Central memory CD8-positive, alpha-beta T cell (primary cell): Measurements from ENCODE around the gene KRT7.
"Not testable (repeated sequence)": the region's sequence is repeated elsewhere in the genome, so short reads cannot be mapped to it uniquely, and the experiment has no call there.

Source experiments
- ATAC-seq: fragments of 150-1000 bp; cut with Tn5 transposase; replicated peaks from 2 replicates; pipeline ENCODE4 v1.10.0; 2022; ENCODE audit warnings: mild to moderate bottlenecking, moderate FRiP score, moderate number of reproducible peaks; ENCODE audit not compliant: poor library complexity, severe bottlenecking; ENCODE audit errors: extremely low read depth
- DNase-seq, 2 donors: peaks; one replicate each; pipeline ENCODE4 v3.0.0; 2021; ENCODE audit warnings: low spot score in 2 of 2
- H3K27ac Mint-ChIP-seq: one replicate; pipeline ENCODE4 v1.8.0; 2022; ENCODE audit warnings: low read depth, mild to moderate bottlenecking, moderate library complexity, mixed read lengths
- H3K27me3 Mint-ChIP-seq: one replicate; pipeline ENCODE4 v1.8.0; 2022; ENCODE audit warnings: mixed read lengths
- H3K36me3 Mint-ChIP-seq: one replicate; pipeline ENCODE4 v1.8.0; 2022; ENCODE audit warnings: mild to moderate bottlenecking, moderate library complexity, mixed read lengths; ENCODE audit not compliant: insufficient read depth
- H3K4me1 Mint-ChIP-seq: one replicate; pipeline ENCODE4 v1.8.0; 2022; ENCODE audit warnings: mixed read lengths
- H3K4me3 Mint-ChIP-seq: one replicate; pipeline ENCODE4 v1.8.0; 2022; ENCODE audit warnings: mild to moderate bottlenecking, moderate library complexity, mixed read lengths
- H3K9me3 Mint-ChIP-seq: one replicate; pipeline ENCODE4 v1.8.0; 2022; ENCODE audit warnings: mixed read lengths

The KRT7 gene

DNA sequence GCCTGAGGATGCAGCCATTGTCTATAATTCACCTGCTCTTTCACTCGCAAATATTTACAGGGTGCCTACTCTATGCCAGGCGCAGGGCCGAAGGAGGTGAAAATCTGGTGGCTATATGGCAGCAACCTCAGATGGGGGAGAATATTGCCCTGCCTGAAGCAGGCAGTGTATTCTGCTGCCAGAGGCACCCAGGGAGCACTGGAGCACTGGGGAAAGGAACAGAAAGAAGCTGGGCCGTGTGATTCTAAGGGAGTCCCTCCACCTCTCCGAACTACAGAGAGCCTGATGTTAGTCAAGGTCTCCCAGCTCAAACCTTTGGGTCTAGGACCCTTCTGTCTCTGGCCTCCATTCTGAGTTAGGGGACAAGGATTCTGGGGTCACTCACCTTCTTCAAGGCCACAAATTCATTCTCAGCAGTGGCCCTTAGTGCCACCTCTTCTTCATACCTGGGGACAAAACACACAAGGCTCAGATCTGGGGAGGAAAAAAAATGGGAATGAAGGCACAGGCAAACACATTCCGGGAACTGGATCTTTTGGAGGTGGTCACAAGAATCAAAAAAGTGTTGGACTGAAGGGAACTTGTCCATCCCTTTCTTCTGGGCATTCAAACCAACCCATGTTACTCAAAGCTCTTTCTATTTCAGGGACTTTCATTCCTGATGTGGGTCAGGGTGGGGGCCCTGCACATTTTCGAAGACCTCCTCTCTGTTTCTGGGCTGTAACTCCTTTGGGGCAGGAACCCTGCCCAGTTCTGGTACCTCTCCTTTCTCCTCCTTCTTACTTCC is 22.1 kb downstream of the KRT7 start:
- no peak overlapping the region for H3K4me3 Mint-ChIP-seq
- H3K9me3 Mint-ChIP-seq: no peaks in the 10 kb centered on the region
- ATAC-seq (no peak), DNase-seq (no peak)
- no peak overlapping the region for H3K27ac Mint-ChIP-seq
- peaks cover 3% of the 10 kb centered on the region for H3K36me3 Mint-ChIP-seq
- H3K4me1 Mint-ChIP-seq: peaks cover 4% of the 10 kb centered on the region
- H3K27me3 Mint-ChIP-seq: peaks cover 59% of the 10 kb centered on the region

DNA sequence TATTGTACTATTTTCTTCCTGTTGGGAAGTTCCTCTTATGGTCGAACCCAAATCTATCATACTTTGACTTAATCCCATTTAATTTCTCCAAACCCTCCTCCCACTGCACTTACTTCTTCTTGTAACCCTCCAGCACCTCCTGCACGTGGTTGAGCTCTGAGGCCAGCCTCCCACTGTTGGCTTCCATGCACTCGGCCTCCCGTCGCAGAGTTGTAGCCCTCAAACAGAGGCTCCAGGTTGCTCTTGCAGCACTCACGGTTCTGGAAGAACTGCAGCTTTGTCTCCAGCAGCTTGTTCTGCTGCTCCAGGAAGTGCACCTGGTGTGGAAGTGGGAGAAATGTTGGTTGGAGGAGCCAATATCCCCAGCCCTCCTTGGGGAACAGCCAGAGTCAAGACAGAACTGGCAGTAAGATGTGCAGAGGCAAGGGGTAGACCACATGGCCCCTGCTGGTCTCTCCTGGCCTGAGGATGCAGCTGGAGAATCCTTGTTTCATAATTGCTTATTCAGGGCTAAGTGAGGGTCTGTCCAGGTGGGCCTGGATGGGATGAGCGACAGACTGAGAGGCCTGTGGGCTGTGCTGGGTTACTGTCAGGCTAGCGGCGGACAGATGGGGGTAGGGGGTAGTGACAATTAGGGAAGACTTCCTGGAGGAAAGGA is 23.0 kb downstream of the KRT7 start:
- H3K27ac Mint-ChIP-seq: no peak overlapping the region

DNA sequence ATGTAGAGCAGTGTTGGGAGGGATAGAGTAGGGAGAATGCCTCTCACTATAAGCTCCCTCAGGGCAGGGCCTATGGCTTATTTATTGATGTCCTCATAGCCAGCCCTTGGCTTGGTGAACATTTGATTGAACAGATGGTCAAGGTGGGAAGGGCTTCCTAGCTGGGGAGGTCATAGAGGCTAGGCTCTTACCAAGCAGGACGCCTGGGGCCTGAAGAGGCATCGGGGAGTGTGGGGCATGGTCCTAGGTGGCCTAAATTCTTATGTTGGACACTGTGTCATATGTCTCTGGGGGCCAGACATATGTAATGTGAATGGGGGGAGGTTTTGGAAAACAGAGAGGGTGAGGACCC is 23.5 kb downstream of the KRT7 start:
- Mint-ChIP-seq H3K36me3 (peaks cover 3% of the 10 kb centered on the region), H3K4me3 (no peak overlapping the region), H3K9me3 (no peaks in the 10 kb centered on the region), H3K27me3 (peaks cover 67% of the 10 kb centered on the region), H3K4me1 (peaks cover 3% of the 10 kb centered on the region), H3K27ac (no peak overlapping the region)
- ATAC-seq (no peak), DNase-seq (no peak)

More for the DNA sequence above, 23.0 kb downstream of the KRT7 start:
- DNase-seq (no peak), ATAC-seq (no peak)
- Mint-ChIP-seq H3K4me1 (peaks cover 4% of the 10 kb centered on the region), H3K4me3 (no peak overlapping the region), H3K36me3 (peaks cover 3% of the 10 kb centered on the region), H3K9me3 (no peaks in the 10 kb centered on the region), H3K27me3 (peaks cover 62% of the 10 kb centered on the region)

DNA sequence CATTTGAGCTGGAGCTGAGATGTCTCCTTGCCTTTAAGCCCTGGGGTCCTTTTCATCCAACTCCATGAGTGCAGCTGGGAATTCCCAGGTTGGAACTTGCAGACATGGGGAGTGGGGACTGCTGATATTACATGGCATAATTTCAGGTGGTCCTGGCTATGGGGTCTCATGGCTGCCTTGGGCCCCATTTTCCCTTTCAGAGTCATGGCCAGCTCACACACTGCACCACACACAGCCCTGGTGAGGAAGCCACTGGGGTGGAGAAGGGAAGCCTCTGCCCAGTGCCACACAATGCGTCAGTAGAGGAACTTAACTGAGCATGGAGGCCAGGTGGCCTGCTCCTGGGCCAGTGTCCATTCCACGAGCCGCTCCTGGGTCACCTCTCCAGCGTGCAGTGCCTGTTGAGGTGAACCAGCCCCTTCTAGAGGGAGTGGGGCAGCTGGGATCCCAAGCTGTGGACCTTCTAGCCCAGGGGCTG is 24.1 kb downstream of the KRT7 start:
- no peaks in the 10 kb centered on the region for H3K4me1 Mint-ChIP-seq
- H3K9me3 Mint-ChIP-seq: no peaks in the 10 kb centered on the region
- no peak for ATAC-seq
- H3K4me3 Mint-ChIP-seq: no peak overlapping the region
- peaks cover 3% of the 10 kb centered on the region for H3K36me3 Mint-ChIP-seq
- no peak for DNase-seq
- no peak overlapping the region for H3K27ac Mint-ChIP-seq
- peaks cover 73% of the 10 kb centered on the region for H3K27me3 Mint-ChIP-seq

DNA sequence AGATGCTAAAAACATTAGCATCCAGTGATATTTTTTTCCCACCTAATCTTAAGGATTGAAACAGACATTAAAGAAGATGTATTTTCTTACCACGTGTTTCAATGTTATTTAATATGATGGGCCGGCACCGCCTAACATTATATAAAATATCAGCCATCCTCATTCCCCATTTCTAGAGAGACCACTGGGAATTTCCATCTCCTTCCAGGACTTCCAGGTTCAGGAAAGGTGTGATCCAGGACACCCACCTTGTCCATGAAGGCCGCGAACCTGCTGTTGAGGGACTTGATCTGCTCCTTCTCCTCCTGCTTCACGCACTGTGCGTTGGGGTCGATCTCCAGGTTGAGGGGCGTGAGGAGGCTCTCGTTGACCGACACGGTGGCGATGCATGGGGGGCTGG is 24.9 kb downstream of the KRT7 start:
- H3K36me3 Mint-ChIP-seq, H3K4me3 Mint-ChIP-seq: not testable (repeated sequence)
- H3K27me3 Mint-ChIP-seq: peaks cover 76% of the 10 kb centered on the region

DNA sequence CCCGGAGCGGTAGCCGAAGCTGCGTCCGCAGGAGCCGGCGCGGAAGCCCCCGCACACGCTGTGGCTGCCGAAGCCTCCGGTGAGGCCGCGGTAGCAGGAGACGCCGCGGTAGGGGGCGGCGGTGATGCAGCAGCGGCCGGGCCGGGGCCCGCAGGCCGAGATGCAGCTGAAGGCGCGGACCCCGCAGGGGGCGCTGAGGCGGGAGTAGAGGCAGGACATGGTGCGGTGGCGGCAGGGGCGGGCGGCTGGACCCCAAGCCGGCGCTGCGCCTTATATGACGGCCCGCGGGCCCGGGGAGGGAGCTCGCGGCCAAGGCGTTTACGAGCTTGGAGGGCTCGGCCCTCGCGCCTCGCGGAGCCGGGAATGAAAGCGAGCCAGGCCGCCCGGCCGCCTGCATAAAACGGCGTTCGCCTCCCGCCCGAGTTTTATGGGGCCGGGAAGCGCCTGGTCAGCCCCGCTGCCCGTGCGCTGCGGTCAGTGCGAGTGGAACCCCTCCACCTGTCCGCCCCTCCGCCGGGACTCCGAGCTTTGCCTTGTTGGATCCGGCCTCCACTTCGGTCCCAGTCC is 25.4 kb downstream of the KRT7 start:
- Mint-ChIP-seq H3K4me3 (no peak overlapping the region), H3K4me1 (no peaks in the 10 kb centered on the region), H3K27ac (no peak overlapping the region), H3K27me3 (peaks cover 76% of the 10 kb centered on the region), H3K36me3 (no peaks in the 10 kb centered on the region), H3K9me3 (no peaks in the 10 kb centered on the region)
- ATAC-seq: no peak
- no peak for DNase-seq

More for the DNA sequence above, 24.9 kb downstream of the KRT7 start:
- not testable (repeated sequence) for H3K27ac Mint-ChIP-seq, H3K9me3 Mint-ChIP-seq, DNase-seq, H3K4me1 Mint-ChIP-seq, ATAC-seq

DNA sequence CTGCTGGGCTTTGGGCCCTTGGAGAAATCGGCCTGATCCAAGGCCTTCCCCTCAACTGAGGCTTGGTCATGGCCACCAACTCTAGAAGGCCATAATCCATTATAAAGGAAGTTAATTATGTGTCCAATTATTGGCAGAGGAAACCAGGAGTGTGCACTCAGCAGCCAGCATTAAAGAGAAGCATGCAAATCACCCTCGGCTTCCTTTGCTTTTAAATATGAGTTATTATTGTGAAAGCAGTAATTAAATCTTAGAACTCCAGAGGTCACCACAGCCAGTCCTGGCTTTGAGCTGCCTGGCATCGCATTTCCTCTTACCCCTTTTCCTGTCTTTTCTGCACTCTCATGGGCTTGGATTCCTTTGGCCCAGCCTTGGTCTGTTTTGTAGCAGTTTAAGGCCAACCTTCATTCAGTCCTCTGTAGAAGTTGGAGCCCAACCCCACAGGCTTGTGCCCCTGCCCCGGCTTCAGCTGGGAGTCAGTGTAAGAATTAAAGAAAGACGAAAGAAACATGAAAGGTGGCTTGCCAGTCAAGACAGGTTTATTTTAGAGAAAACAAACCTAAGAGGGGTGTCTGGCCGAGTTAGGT is 26.7 kb downstream of the KRT7 start:
- no peak overlapping the region for H3K27ac Mint-ChIP-seq
- no peaks in the 10 kb centered on the region for H3K4me1 Mint-ChIP-seq
- no peak for ATAC-seq
- H3K36me3 Mint-ChIP-seq: no peaks in the 10 kb centered on the region
- no peak overlapping the region for H3K4me3 Mint-ChIP-seq
- H3K27me3 Mint-ChIP-seq: peaks cover 70% of the 10 kb centered on the region
- H3K9me3 Mint-ChIP-seq: no peaks in the 10 kb centered on the region
- no peak for DNase-seq

DNA sequence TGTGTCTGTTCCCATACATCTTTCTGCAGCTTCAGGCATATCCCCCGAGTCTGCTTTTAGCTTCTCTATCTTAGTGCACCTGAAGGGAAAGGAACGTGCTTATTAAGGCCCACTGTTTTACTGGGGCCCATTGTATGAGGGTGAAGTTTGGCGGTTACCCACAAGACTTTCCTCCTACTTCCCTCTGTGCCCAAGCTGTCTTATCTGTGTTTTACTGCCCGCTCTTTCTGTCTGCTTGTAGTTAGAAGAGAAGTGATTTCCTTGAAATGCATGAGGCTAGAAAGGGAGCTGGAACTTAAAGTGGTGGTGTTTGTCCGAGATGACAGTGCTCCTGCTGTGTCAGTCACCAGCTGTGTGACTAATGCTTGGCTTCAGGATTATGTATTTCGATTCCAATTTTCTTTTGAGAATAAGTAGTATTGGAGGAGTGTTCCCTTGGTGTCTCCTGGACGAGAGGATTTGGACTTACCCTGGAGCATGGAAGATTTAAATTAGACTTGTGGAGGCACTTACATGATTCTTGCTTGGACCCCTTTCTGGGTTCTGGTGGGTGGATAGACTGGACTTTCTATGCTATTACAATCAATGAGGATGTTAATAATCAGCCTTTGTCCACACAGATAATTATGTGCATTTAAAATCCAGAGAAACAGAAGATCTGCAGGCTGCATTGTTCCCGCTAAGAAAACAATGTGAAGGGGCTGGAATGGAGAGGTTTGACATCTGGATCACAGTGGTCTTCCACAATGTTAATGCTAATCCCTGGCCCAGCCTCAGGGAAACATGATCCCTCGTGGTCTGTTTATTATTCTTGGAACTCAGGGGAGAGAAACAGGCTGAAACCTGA is 27.5 kb downstream of the KRT7 start:
- peaks cover 61% of the 10 kb centered on the region for H3K27me3 Mint-ChIP-seq
- no peaks in the 10 kb centered on the region for H3K9me3 Mint-ChIP-seq
- no peaks in the 10 kb centered on the region for H3K4me1 Mint-ChIP-seq
- ATAC-seq (no peak), DNase-seq (no peak)
- H3K27ac Mint-ChIP-seq: no peak overlapping the region
- H3K4me3 Mint-ChIP-seq: no peak overlapping the region
- no peaks in the 10 kb centered on the region for H3K36me3 Mint-ChIP-seq

DNA sequence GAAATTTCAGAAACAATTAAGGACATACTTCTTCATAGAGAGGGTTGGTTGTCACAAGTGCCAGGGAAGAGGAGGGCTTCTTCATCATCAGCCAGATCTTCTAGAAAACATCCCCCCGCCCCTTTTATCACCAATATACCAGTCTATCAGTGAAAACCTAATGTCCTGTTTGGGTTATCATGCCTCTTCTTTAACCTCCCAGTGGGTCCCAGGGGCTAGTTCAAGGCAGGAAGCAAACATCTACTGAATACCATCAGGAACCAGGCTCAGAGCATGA is 28.1 kb downstream of the KRT7 start:
- no peak overlapping the region for H3K4me3 Mint-ChIP-seq
- no peak overlapping the region for H3K27ac Mint-ChIP-seq

DNA sequence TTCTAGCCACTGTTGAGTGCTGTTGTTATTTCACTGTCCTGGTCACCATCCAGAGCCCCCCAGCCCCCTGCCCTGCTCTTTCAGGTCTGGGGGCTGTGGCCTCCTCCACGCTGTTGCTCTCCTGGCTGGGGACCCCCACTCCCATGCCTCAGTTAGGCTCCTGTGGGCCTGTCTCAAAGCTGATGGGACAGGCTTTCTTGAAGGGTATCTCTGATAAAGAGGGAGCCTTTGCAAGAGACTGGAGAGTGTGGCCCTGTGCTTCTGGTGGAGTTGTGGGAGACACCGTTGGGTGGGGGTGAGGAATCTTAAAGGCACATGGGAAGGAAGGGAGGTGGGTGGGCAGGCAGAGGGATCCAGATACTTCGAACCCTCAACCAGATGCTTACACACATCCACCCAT is 29.2 kb downstream of the KRT7 start:
- ATAC-seq (no peak), DNase-seq (no peak)
- no peak overlapping the region for H3K27ac Mint-ChIP-seq
- no peak overlapping the region for H3K4me3 Mint-ChIP-seq
- H3K36me3 Mint-ChIP-seq: no peaks in the 10 kb centered on the region
- H3K4me1 Mint-ChIP-seq: no peaks in the 10 kb centered on the region
- no peaks in the 10 kb centered on the region for H3K9me3 Mint-ChIP-seq
- H3K27me3 Mint-ChIP-seq: peaks cover 44% of the 10 kb centered on the region

More for the DNA sequence above, 28.1 kb downstream of the KRT7 start:
- H3K27me3 Mint-ChIP-seq: peaks cover 56% of the 10 kb centered on the region
- no peaks in the 10 kb centered on the region for H3K9me3 Mint-ChIP-seq
- ATAC-seq (no peak), DNase-seq (no peak)
- no peaks in the 10 kb centered on the region for H3K4me1 Mint-ChIP-seq
- H3K36me3 Mint-ChIP-seq: no peaks in the 10 kb centered on the region

DNA sequence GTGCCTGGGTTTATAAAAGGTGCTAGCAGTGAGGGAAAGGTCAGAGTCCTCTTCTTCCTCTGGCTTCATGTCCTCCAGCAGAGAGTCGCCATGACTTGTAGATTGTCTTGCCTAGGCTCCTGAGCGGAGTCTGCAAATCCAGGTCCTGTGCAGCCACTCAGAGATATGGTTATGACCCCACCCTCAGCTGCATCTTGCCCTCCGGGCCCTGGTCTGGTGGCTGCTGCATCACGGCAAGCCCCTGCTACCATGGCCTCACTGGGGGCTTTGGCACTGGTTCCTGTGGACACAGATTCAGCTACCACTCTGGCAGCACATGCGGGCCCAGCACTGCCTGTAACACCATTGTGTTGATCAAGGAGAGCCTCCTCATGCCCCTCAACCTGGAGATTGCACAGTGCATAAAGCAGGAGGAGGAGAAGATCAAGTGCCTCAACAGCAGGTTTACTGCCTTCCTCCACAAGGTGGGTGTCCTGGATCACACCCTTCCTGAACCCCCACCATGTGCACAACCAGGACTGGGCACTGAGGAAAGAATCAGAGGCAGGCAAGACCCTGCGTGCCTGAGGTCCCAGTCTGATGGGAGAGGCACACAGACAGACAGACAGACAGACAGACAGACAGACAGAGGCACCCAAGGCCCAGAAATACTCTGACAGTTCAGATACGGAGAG is 30.9 kb downstream of the KRT7 start:
- Mint-ChIP-seq H3K36me3 (no peaks in the 10 kb centered on the region), H3K27me3 (peaks cover 35% of the 10 kb centered on the region)
- ATAC-seq: no peak

DNA sequence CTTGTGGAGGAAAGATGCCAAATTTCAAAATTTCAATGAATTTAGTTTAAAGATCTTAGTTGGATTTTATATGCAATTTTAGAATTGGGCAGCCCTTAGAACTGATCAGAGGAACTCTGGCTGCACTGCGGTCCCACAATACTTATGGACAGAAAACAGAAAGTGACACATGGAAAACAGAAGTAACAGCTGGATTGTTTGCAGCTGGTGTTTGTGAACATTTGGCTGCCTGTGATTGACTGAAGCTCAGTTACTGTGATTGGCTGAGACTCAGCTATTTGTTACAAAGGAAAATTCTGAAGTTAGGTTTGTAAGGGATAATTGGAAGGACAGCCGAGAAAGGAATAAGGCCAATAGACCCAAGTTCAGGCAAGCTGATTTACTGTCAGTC is 31.4 kb downstream of the KRT7 start:
- no peaks in the 10 kb centered on the region for H3K4me1 Mint-ChIP-seq
- H3K9me3 Mint-ChIP-seq: no peaks in the 10 kb centered on the region
- no peaks in the 10 kb centered on the region for H3K36me3 Mint-ChIP-seq
- no peak for ATAC-seq
- H3K27me3 Mint-ChIP-seq: peaks cover 31% of the 10 kb centered on the region
- no peak overlapping the region for H3K4me3 Mint-ChIP-seq
- DNase-seq: no peak
- H3K27ac Mint-ChIP-seq: no peak overlapping the region

More for the DNA sequence above, 30.9 kb downstream of the KRT7 start:
- Mint-ChIP-seq H3K9me3 (no peaks in the 10 kb centered on the region), H3K27ac (no peak overlapping the region), H3K4me3 (no peak overlapping the region), H3K4me1 (no peaks in the 10 kb centered on the region)
- DNase-seq: no peak
